ENCODE results near the gene CACFD1. TPM values are rescaled to one million over a fixed set of nuclear protein-coding genes. Genes with fewer than 3 reads are reported as not detected.

CACFD1 gene
- total RNA-seq, 1 donor from 2014 or later, result 34.3 TPM

DNA sequence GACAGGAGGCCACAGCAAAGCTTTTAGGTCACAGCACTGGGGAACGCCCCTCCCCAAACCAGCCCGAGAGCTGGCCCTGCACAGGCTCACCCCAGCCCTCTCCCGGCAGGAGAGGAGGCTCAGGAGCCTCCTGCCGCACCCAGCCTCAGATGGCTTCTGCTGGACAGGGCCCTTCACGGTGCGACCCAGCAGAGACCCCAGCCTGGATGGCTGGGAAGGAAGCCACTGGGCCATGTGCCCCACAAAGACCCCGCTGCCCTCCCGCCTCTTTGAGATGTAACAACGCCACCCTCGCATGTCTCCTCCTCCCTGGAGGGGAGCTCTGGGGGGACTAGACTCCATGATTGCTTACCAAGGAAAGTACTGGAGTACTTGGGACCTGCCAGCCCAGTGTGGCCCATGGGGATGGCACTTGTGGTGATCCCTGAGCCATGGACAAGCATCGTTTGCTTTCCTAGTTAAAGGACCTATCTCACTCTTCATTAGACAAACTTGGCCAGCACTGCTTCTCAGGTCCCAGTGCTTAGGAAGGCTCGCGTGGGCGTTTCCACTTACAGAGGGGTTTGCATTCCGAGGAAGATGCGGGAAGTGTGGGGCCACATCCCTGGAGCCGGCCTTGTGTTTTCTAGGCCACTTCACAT, 56.0 kb downstream of the CACFD1 start:
- ATAC-seq (no peak), DNase-seq (no peak)
- TF ChIP-seq, protein P1, sequence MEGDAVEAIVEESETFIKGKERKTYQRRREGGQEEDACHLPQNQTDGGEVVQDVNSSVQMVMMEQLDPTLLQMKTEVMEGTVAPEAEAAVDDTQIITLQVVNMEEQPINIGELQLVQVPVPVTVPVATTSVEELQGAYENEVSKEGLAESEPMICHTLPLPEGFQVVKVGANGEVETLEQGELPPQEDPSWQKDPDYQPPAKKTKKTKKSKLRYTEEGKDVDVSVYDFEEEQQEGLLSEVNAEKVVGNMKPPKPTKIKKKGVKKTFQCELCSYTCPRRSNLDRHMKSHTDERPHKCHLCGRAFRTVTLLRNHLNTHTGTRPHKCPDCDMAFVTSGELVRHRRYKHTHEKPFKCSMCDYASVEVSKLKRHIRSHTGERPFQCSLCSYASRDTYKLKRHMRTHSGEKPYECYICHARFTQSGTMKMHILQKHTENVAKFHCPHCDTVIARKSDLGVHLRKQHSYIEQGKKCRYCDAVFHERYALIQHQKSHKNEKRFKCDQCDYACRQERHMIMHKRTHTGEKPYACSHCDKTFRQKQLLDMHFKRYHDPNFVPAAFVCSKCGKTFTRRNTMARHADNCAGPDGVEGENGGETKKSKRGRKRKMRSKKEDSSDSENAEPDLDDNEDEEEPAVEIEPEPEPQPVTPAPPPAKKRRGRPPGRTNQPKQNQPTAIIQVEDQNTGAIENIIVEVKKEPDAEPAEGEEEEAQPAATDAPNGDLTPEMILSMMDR (IDR thresholded peaks at IDR 0.05), result no peak
- intact Hi-C loops (cut with DNase I), result no loop called here
- H3K4me3 ChIP-seq, result no peak overlapping the region
- H3K4me1 ChIP-seq, result peaks cover 5% of the 10 kb centered on the region
- peaks cover 8% of the 10 kb centered on the region for H3K27me3 ChIP-seq (ENCODE audit: low read depth)
- no peaks in the 10 kb centered on the region for H3K9me3 ChIP-seq
- H3K27ac ChIP-seq, result no peak overlapping the region
- no peaks in the 10 kb centered on the region for H3K36me3 ChIP-seq

DNA sequence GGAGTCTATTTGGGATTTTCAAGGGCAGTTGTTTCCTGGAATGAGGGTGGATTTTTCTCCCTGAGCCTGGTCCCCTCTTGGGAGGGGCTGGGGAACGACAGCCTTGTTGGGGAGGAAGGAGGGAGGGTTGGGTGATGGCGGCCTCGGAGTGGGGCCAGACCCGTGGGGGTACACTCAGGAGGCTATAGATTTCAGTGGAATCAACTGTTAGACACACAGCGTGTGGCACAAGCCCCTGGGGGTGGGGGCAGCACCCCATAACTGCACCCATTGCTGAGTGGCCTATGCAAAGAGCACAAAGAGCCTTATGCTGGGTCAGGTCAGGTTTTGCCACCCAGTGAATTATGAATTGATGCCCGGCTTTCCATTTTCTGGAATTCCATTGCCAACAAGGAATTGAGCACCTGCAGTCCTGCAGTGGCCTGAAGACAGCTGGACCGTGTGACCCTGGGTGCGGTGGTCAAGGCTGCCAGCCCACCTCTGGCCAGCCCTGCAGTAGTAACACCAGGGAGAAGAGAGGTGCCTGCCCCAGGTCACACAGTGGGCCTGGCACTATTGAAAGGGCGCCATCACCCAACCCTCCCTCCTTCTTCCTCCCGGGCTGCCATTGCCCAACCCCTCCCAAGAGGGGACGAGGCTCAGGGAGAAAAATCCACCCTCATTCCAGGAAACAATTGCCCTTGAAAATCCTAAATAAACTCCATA, 56.6 kb downstream of the CACFD1 start:
- TF ChIP-seq, protein P1 (IDR thresholded peaks at IDR 0.05), result no peak

DNA sequence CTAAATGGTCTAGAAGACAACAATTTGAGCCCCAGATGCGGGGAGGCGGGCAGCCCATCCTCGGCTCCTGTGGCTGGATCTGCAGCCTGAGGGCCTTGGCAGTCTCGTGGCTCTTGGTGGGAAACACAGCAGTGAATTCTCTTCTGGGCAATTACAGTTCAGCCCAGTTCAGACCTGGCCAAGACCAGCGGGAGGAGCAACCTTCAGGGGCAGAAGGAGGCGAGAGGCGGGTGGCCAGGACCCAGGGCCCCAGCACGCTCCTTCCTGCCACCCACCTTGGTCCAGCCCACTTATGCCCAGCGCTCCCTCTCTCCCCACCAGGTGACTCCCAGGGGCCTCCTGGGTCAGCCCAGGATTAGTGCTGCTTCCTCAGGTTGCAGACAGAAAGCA, 57.2 kb downstream of the CACFD1 start:
- Histone ChIP-seq H3K36me3 (no peaks in the 10 kb centered on the region), H3K4me1 (peaks cover 5% of the 10 kb centered on the region), H3K9me3 (no peaks in the 10 kb centered on the region), H3K27me3 (ENCODE audit: low read depth) (peaks cover 8% of the 10 kb centered on the region), H3K27ac (no peak overlapping the region), H3K4me3 (no peak overlapping the region)
- DNase-seq (no peak), ATAC-seq (no peak)
- intact Hi-C loops (cut with DNase I), result no loop called here
- TF ChIP-seq, protein P1 (IDR thresholded peaks at IDR 0.05), result no peak

More for the DNA sequence above, 56.6 kb downstream of the CACFD1 start:
- Histone ChIP-seq H3K9me3 (no peaks in the 10 kb centered on the region), H3K27ac (no peak overlapping the region), H3K4me1 (peaks cover 5% of the 10 kb centered on the region), H3K36me3 (no peaks in the 10 kb centered on the region), H3K27me3 (ENCODE audit: low read depth) (peaks cover 8% of the 10 kb centered on the region), H3K4me3 (no peak overlapping the region)
- DNase-seq (no peak), ATAC-seq (no peak)
- intact Hi-C loops (cut with DNase I), result no loop called here

DNA sequence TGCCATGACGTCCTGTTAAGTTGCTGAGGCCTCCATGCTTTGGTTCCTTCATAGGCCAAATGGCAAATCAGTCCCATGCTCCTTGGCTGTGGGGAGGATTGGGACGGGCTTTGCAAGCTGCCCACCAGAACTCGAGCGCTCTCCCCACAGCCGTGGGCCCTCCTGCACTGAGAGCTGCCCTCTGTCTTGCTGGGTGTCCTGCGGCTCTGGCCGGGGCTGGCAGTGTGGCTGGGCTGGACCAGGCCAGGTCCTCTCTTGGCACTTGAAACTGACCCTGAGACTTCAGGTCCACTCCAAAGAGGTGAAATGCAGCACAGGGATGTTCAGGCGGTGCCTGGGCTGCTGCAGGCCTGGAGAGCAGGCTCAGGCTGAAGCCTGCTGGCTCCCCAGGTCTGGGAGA, 57.9 kb downstream of the CACFD1 start:
- Histone ChIP-seq H3K27me3 (ENCODE audit: low read depth) (peaks cover 8% of the 10 kb centered on the region), H3K4me1 (peaks cover 5% of the 10 kb centered on the region), H3K9me3 (no peaks in the 10 kb centered on the region), H3K4me3 (no peak overlapping the region), H3K36me3 (no peaks in the 10 kb centered on the region), H3K27ac (no peak overlapping the region)
- no peak for DNase-seq
- intact Hi-C loops (cut with DNase I), result no loop called here
- TF ChIP-seq, protein P1 (IDR thresholded peaks at IDR 0.05), result no peak
- ATAC-seq, result no peak

DNA sequence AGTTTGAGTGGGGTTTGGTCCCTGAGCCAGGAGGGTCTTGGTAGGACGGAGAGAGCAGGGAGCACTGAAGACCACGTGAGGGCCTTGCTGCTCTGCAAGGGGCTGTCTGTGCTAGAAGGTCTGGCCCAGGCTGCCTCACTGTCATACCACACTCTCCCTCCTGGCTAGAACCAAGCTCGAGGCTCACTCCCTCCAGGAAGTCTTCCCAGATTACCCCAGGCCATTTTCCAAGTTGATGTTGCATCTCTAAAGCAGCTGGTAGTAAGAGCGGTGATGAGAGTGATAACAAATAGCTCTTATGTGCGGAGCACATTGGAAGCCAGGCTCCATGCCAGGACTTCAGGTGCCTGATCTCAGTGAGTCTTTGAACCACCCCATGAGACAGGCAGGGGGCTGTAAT, 58.4 kb downstream of the CACFD1 start:
- Histone ChIP-seq H3K4me1 (peaks cover 5% of the 10 kb centered on the region), H3K27me3 (ENCODE audit: low read depth) (peaks cover 8% of the 10 kb centered on the region), H3K9me3 (no peaks in the 10 kb centered on the region), H3K36me3 (no peaks in the 10 kb centered on the region), H3K27ac (no peak overlapping the region), H3K4me3 (no peak overlapping the region)
- TF ChIP-seq, protein P1 (IDR thresholded peaks at IDR 0.05), result no peak
- ATAC-seq (no peak), DNase-seq (no peak)
- intact Hi-C loops (cut with DNase I), result no loop called here
